GM12875 (cell line): Measurements from ENCODE around the gene OR9A4.

Source experiments
- H3K4me3 ChIP-seq: one replicate; pipeline ENCODE4 v1.5.1; 2011; ENCODE audit warnings: low read depth, low read length, control low read depth
- CTCF ChIP-seq: IDR thresholded peaks from 2 replicates; pipeline ENCODE4 v1.5.1; 2011; ENCODE audit warnings: low read depth, mild to moderate bottlenecking, control low read depth, inconsistent platforms, low read length, moderate library complexity, borderline replicate concordance; ENCODE audit not compliant: insufficient read depth

Gene OR9A4

GRCh38 chr7:141944811-141945210 lies 28.6 kb downstream of the OR9A4 start:
- H3K4me3 ChIP-seq: no peak overlapping the region
- no peak for TF ChIP-seq CTCF

- TF ChIP-seq CTCF: no peak
- H3K4me3 ChIP-seq: no peak overlapping the region
Measured at GRCh38 chr7:141945356-141945755, 29.2 kb downstream of the OR9A4 start.

GRCh38 chr7:141946796-141947195 lies 30.6 kb downstream of the OR9A4 start, which contains the start of gene CLEC5A:
CLEC5A (minus strand) TSS chr7:141946974; CDS start chr7:141946292, 682 bp downstream.
- no peak within 1 kb of the TSS for H3K4me3 ChIP-seq
- TF ChIP-seq CTCF: no peak

GRCh38 chr7:141949021-141949420 lies 32.8 kb downstream of the OR9A4 start:
- TF ChIP-seq CTCF: no peak
- no peak overlapping the region for H3K4me3 ChIP-seq

- H3K4me3 ChIP-seq: no peak overlapping the region
- TF ChIP-seq CTCF: no peak
Measured at GRCh38 chr7:141949451-141949850, 33.3 kb downstream of the OR9A4 start.

GRCh38 chr7:141949911-141950310 lies 33.7 kb downstream of the OR9A4 start:
- no peak overlapping the region for H3K4me3 ChIP-seq
- TF ChIP-seq CTCF: no peak

- H3K4me3 ChIP-seq: no peak overlapping the region
- TF ChIP-seq CTCF: no peak
Measured at GRCh38 chr7:141950806-141951205, 34.6 kb downstream of the OR9A4 start.
